ENCODE measurements around the gene PIK3CB. TPM values are rescaled to one million over a fixed set of nuclear protein-coding genes. Genes with fewer than 3 reads are reported as not detected.

Gene PIK3CB
- total RNA-seq, 1 experiment from 2014 or later: 35.6 TPM

GRCh38 chr3:138829886-138830510, 4.7 kb downstream of the PIK3CB start:
- Histone ChIP-seq H4K5ac (ENCODE audit: insufficient read length, low read depth, low read length) (no peak overlapping the region), H4K20me1 (ENCODE audit: control insufficient read depth, insufficient read depth, insufficient read length) (no peaks in the 10 kb centered on the region), H3K4me1 (ENCODE audit: insufficient read depth, low read length) (no peaks in the 10 kb centered on the region; the same call in 1 of the 2 replicates), H2BK120ac (ENCODE audit: low read depth, low read length, poor library complexity, severe bottlenecking) (no peak overlapping the region), H2BK15ac (ENCODE audit: low read depth, low read length) (no peak overlapping the region), H2AK5ac (ENCODE audit: insufficient read length, low read length) (no peak overlapping the region), H3K9me3 (ENCODE audit: control insufficient read depth, low read depth, low read length) (no peaks in the 10 kb centered on the region), H3K79me1 (ENCODE audit: insufficient read depth, low read depth, low read length, poor library complexity, severe bottlenecking) (peaks cover 12% of the 10 kb centered on the region), H4K8ac (replicated peaks; ENCODE audit: insufficient read length, low read depth, low read length) (no peak overlapping the region), H2BK20ac (ENCODE audit: low read depth, low read length, poor library complexity, severe bottlenecking) (no peak overlapping the region), H3K23ac (ENCODE audit: insufficient read length, low read depth, low read length) (no peak overlapping the region), H3K27ac (ENCODE audit: insufficient read length, low read depth, low read length) (no peak overlapping the region), H3K56ac (ENCODE audit: insufficient read length, low read depth, low read length) (no peak overlapping the region), H3K4ac (ENCODE audit: low read depth, low read length) (no peak overlapping the region), H2BK5ac (ENCODE audit: insufficient read length, low read length) (no peak overlapping the region), H3K27me3 (ENCODE audit: insufficient read depth, low read length) (no peaks in the 10 kb centered on the region), H3K23me2 (ENCODE audit: insufficient read length, low read depth, low read length, poor library complexity, severe bottlenecking) (peaks cover 10% of the 10 kb centered on the region), H2BK12ac (ENCODE audit: insufficient read length, low read depth, low read length) (no peak overlapping the region), H3K9ac (ENCODE audit: extremely low read depth, insufficient read length, low read length) (no peak overlapping the region), H3K18ac (ENCODE audit: insufficient read length, low read depth, low read length) (no peak overlapping the region), H3K14ac (ENCODE audit: insufficient read depth, low read length) (no peak overlapping the region), H2AFZ (ENCODE audit: low read length) (no peak overlapping the region), H3T11ph (ENCODE audit: low read length) (no peak overlapping the region), H3K79me2 (ENCODE audit: insufficient read depth, low read length) (peaks cover 19% of the 10 kb centered on the region), H4K91ac (ENCODE audit: insufficient read length, low read depth, low read length) (peak overlapping the region; percentile 29), H3K4me2 (ENCODE audit: insufficient read depth, insufficient read length, low read length) (no peak overlapping the region)
- no peak for DNase-seq
- no CpG with 5 or more reads among the region's 15 CpGs for WGBS (ENCODE audit: extremely low coverage, insufficient read length, low lambda C conversion rate)
- H3K4me3 Mint-ChIP-seq: no peak overlapping the region
- TF ChIP-seq, protein P1, sequence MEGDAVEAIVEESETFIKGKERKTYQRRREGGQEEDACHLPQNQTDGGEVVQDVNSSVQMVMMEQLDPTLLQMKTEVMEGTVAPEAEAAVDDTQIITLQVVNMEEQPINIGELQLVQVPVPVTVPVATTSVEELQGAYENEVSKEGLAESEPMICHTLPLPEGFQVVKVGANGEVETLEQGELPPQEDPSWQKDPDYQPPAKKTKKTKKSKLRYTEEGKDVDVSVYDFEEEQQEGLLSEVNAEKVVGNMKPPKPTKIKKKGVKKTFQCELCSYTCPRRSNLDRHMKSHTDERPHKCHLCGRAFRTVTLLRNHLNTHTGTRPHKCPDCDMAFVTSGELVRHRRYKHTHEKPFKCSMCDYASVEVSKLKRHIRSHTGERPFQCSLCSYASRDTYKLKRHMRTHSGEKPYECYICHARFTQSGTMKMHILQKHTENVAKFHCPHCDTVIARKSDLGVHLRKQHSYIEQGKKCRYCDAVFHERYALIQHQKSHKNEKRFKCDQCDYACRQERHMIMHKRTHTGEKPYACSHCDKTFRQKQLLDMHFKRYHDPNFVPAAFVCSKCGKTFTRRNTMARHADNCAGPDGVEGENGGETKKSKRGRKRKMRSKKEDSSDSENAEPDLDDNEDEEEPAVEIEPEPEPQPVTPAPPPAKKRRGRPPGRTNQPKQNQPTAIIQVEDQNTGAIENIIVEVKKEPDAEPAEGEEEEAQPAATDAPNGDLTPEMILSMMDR (conservative IDR thresholded peaks at IDR 0.05): no peak
- peak overlapping the region; percentile 11 to 42 (median 34); a peak in 4 of 7 replicates for H3K27ac Mint-ChIP-seq
- H3K27me3 Mint-ChIP-seq (ENCODE audit: low read depth): no peaks in the 10 kb centered on the region
- H3K4me1 Mint-ChIP-seq: peaks cover 14 to 31% of the 10 kb centered on the region in 2 experiments
- H3K9me3 Mint-ChIP-seq: no peaks in the 10 kb centered on the region; a peak in 1 of 5 replicates
- H3K36me3 Mint-ChIP-seq (ENCODE audit: insufficient read depth in 1 of 3, low read depth in 3 of 3): peaks cover 3 to 37% (median 21%) of the 10 kb centered on the region in 3 experiments
